ENCODE data around the gene PRRC2A. TPM values are rescaled to one million over a fixed set of nuclear protein-coding genes. Genes with fewer than 3 reads are reported as not detected.

PRRC2A gene
- polyA plus RNA-seq, 10 donors = 112 to 149 (median 132) TPM

- no peak for DNase-seq
Measured at GRCh38 chr6:31645325-31645724, 24.8 kb downstream of the PRRC2A start.

GRCh38 chr6:31651602-31652191 lies 31.2 kb downstream of the PRRC2A start:
- DNase-seq = peak in 1 of 3 donors; percentile 62

- no peak for DNase-seq
Measured at GRCh38 chr6:31652925-31653724, 32.6 kb downstream of the PRRC2A start.

- no peak for DNase-seq
Measured at GRCh38 chr6:31654574-31655348, 34.2 kb downstream of the PRRC2A start.

- DNase-seq = no peak
Measured at GRCh38 chr6:31655349-31656237, 35.1 kb downstream of the PRRC2A start, which contains the start of gene APOM. Gene APOM (plus strand): TSS chr6:31655894. CDS start chr6:31655967, 73 bp downstream.

- no peak for DNase-seq
Measured at GRCh38 chr6:31657406-31658157, 37.1 kb downstream of the PRRC2A start.

- DNase-seq = no peak
Measured at GRCh38 chr6:31658158-31658688, 37.7 kb downstream of the PRRC2A start.

- DNase-seq = no peak
Measured at GRCh38 chr6:31658983-31659648, 38.6 kb downstream of the PRRC2A start.

- DNase-seq = peak in 1 of 3 donors; percentile 37
Measured at GRCh38 chr6:31659649-31660380, 39.3 kb downstream of the PRRC2A start.

GRCh38 chr6:31660381-31661261 lies 40.1 kb downstream of the PRRC2A start, which contains the start of gene C6orf47:
Gene C6orf47 (minus strand): TSS chr6:31660778. CDS start chr6:31659947, 831 bp downstream.
- peak; percentile 83 to 95 (median 90) for DNase-seq

GRCh38 chr6:31661262-31662123 lies 41.0 kb downstream of the PRRC2A start:
- no peak for DNase-seq

- DNase-seq = no peak
Measured at GRCh38 chr6:31662124-31662723, 41.7 kb downstream of the PRRC2A start.

- no peak for DNase-seq
Measured at GRCh38 chr6:31663126-31663960, 42.8 kb downstream of the PRRC2A start.

- peak in 2 of 3 donors; percentile 53 to 72 for DNase-seq
Measured at GRCh38 chr6:31663961-31664789, 43.7 kb downstream of the PRRC2A start.

Measured in muscle of back (tissue), 11 donors.